C4-2B (cell line): ENCODE results near the gene LRIG3.

Experiments
- H3K27ac ChIP-seq: fragments of 450-650 bp; 2 replicates; pipeline ENCODE4 v1.5.1; 2017
- CTCF ChIP-seq: fragments of 450-650 bp; conservative IDR thresholded peaks from 2 replicates; pipeline ENCODE4 v1.5.1; 2017; ENCODE audit warnings: mild to moderate bottlenecking
- ZFX ChIP-seq: fragments of 450-650 bp; IDR thresholded peaks from 2 replicates; pipeline ENCODE4 v1.6.1; 2017

LRIG3 gene

GRCh38 chr12:58920102-58920960 lies at the start of gene LRIG3:
Gene LRIG3 (minus strand): TSS chr12:58920504. CDS start chr12:58920235, 269 bp downstream.
- peak within 1 kb of the TSS; percentile 89 for H3K27ac ChIP-seq
- TF ChIP-seq CTCF (no peak), ZFX (peak; percentile 90)

- TF ChIP-seq CTCF (no peak), ZFX (no peak)
- H3K27ac ChIP-seq = no peak overlapping the region
These were observed 48.9 kb upstream of the LRIG3 start for GRCh38 chr12:58969237-58969636.

- no peak overlapping the region for H3K27ac ChIP-seq
- TF ChIP-seq CTCF = no peak
- TF ChIP-seq ZFX = no peak
These were observed 47.3 kb upstream of the LRIG3 start for GRCh38 chr12:58967561-58967960.

- TF ChIP-seq ZFX = no peak
- TF ChIP-seq CTCF = no peak
- H3K27ac ChIP-seq = no peak overlapping the region
These were observed 46.6 kb upstream of the LRIG3 start for GRCh38 chr12:58966939-58967338.

- TF ChIP-seq CTCF (no peak), ZFX (no peak)
- H3K27ac ChIP-seq = no peak overlapping the region
These were observed 45.3 kb upstream of the LRIG3 start for GRCh38 chr12:58965568-58965967.

GRCh38 chr12:58963844-58964243 lies 43.5 kb upstream of the LRIG3 start:
- TF ChIP-seq CTCF (no peak), ZFX (no peak)
- no peak overlapping the region for H3K27ac ChIP-seq

GRCh38 chr12:58961906-58962305 lies 41.6 kb upstream of the LRIG3 start:
- no peak overlapping the region for H3K27ac ChIP-seq
- TF ChIP-seq CTCF = no peak
- no peak for TF ChIP-seq ZFX
